ENCODE measurements around the gene CLEC1B.

- TF ChIP-seq POLR2A (IDR thresholded peaks at IDR 0.05; ENCODE audit: low read depth, low read length) (no peak), POLR2AphosphoS5 (IDR thresholded peaks at IDR 0.05; ENCODE audit: low read depth, low read length) (no peak)
These were observed 47.8 kb downstream of the CLEC1B start for GRCh38 chr12:9951026-9951675.

Data from GM12892 (cell line).